Endothelial cell (in vitro differentiated cells): Measurements from ENCODE around the gene PCDHB7. TPM values are rescaled to one million over a fixed set of nuclear protein-coding genes. Genes with fewer than 3 reads are reported as not detected.
"Not testable (repeated sequence)": the region's sequence is repeated elsewhere in the genome, so short reads cannot be mapped to it uniquely, and the experiment has no call there.

ENCODE experiments used
- DNase-seq: peaks from one replicate; pipeline ENCODE4 v3.0.0; 2021; ENCODE audit warnings: low spot score
- H3K27ac Mint-ChIP-seq: one replicate; pipeline ENCODE4 v1.8.0; 2021; ENCODE audit warnings: mixed read lengths, inconsistent platforms; ENCODE audit not compliant: unreplicated experiment
- H3K27me3 Mint-ChIP-seq: one replicate; pipeline ENCODE4 v1.8.0; 2021; ENCODE audit warnings: mild to moderate bottlenecking, moderate library complexity, mixed read lengths, inconsistent platforms; ENCODE audit not compliant: unreplicated experiment
- H3K36me3 Mint-ChIP-seq: one replicate; pipeline ENCODE4 v1.8.0; 2021; ENCODE audit warnings: mild to moderate bottlenecking, low read depth, mixed read lengths, inconsistent platforms; ENCODE audit not compliant: unreplicated experiment
- H3K4me1 Mint-ChIP-seq: one replicate; pipeline ENCODE4 v1.8.0; 2021; ENCODE audit warnings: mild to moderate bottlenecking, mixed read lengths, inconsistent platforms; ENCODE audit not compliant: unreplicated experiment
- H3K4me3 Mint-ChIP-seq: one replicate; pipeline ENCODE4 v1.8.0; 2021; ENCODE audit warnings: mild to moderate bottlenecking, mixed read lengths, inconsistent platforms; ENCODE audit not compliant: unreplicated experiment
- H3K9me3 Mint-ChIP-seq: one replicate; pipeline ENCODE4 v1.8.0; 2021; ENCODE audit warnings: mixed read lengths, inconsistent platforms; ENCODE audit not compliant: unreplicated experiment
- total RNA-seq: library from RNA; stranded (reverse); fragmentation: NEBNext Ultra II Directional; extraction: Animal tissue kit (Norgen Biotek cat#: 25700); gene quantifications from one replicate; pipeline ENCODE4 v1.2.1, GENCODE V29; 2021; ENCODE audit not compliant: unreplicated experiment
- TF ChIP-seq, protein P1 (sequence below): fragments of 200-600 bp; sonication (generic); IDR thresholded peaks from one replicate; pipeline ENCODE4 v1.5.0; 2021; ENCODE audit warnings: antibody characterized with exemption; ENCODE audit not compliant: unreplicated experiment

The PCDHB7 gene
- total RNA-seq, 1 donor from 2014 or later = 4.6 TPM

DNA sequence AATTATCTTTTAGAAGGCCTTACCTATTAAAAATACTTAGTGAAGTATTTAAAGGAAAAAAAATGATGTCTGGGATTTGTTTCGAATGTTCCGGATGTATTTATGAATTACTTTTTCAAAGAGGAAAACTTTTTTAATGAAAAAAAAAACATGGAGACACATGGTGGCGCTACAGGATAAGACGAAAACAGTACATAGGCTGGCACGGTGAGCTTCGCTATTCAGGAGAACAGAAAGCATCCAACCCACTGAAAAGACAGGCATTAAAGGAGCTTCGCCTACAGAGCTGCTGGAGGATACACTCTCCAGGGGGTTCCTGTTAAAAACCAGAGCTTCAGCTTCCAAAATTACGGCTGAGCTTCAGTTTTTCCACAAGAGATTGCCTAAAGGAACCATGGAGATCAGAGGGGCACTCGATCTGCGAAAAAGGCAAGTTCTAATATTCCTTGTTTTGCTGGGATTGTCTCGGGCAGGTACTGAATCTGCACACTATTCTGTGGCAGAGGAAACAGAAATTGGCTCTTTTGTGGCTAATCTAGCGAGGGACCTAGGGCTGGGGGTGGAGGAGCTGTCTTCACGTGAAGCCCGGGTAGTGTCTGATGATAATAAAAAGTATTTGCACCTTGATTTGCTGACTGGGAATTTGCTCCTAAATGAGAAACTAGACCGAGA is 50.8 kb downstream of the PCDHB7 start, which contains the start of gene PCDHB14:
Gene PCDHB14 (plus strand): TSS at position 232 of the 672 bp plus-strand sequence. CDS start 163 bp downstream, at position 395.
- no peak within 1 kb of the TSS for H3K27ac Mint-ChIP-seq
- no peaks in the 10 kb centered on the region for H3K27me3 Mint-ChIP-seq
- peaks cover 33% of the 10 kb centered on the region for H3K36me3 Mint-ChIP-seq
- H3K4me3 Mint-ChIP-seq = peak within 1 kb of the TSS; percentile 72
- DNase-seq = peak; percentile 18
- peaks cover 2% of the 10 kb centered on the region for H3K9me3 Mint-ChIP-seq
- TF ChIP-seq, protein P1, sequence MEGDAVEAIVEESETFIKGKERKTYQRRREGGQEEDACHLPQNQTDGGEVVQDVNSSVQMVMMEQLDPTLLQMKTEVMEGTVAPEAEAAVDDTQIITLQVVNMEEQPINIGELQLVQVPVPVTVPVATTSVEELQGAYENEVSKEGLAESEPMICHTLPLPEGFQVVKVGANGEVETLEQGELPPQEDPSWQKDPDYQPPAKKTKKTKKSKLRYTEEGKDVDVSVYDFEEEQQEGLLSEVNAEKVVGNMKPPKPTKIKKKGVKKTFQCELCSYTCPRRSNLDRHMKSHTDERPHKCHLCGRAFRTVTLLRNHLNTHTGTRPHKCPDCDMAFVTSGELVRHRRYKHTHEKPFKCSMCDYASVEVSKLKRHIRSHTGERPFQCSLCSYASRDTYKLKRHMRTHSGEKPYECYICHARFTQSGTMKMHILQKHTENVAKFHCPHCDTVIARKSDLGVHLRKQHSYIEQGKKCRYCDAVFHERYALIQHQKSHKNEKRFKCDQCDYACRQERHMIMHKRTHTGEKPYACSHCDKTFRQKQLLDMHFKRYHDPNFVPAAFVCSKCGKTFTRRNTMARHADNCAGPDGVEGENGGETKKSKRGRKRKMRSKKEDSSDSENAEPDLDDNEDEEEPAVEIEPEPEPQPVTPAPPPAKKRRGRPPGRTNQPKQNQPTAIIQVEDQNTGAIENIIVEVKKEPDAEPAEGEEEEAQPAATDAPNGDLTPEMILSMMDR = peak; percentile 50
- H3K4me1 Mint-ChIP-seq = peaks cover 10% of the 10 kb centered on the region

DNA sequence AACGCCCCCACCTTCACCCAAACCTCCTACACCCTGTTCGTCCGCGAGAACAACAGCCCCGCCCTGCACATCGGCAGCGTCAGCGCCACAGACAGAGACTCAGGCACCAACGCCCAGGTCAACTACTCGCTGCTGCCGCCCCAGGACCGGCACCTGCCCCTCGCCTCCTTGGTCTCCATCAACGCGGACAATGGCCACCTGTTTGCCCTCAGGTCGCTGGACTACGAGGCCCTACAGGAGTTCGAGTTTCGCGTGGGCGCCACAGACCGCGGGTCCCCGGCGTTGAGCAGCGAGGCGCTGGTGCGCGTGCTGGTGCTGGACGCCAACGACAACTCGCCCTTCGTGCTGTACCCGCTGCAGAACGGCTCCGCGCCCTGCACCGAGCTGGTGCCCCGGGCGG is 52.4 kb downstream of the PCDHB7 start:
- DNase-seq, H3K9me3 Mint-ChIP-seq, H3K4me1 Mint-ChIP-seq, H3K27me3 Mint-ChIP-seq, H3K27ac Mint-ChIP-seq: not testable (repeated sequence)
- peak overlapping the region; percentile 80 for H3K4me3 Mint-ChIP-seq
- H3K36me3 Mint-ChIP-seq = peaks cover 31% of the 10 kb centered on the region

DNA sequence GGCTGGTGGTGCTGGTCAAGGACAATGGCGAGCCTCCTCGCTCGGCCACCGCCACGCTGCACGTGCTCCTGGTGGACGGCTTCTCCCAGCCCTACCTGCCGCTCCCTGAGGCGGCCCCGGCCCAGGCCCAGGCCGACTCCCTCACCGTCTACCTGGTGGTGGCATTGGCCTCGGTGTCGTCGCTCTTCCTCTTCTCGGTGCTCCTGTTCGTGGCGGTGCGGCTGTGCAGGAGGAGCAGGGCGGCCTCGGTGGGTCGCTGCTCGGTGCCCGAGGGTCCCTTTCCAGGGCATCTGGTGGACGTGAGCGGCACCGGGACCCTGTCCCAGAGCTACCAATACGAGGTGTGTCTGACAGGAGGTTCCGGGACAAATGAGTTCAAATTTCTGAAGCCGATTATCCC is 53.0 kb downstream of the PCDHB7 start:
- peak overlapping the region; percentile 65 for H3K4me3 Mint-ChIP-seq
- peaks cover 31% of the 10 kb centered on the region for H3K36me3 Mint-ChIP-seq
- not testable (repeated sequence) for H3K4me1 Mint-ChIP-seq, H3K27me3 Mint-ChIP-seq, DNase-seq, H3K27ac Mint-ChIP-seq, H3K9me3 Mint-ChIP-seq

Other genes with a start within 250 kb of the PCDHB7 start
- 7.5 TPM for gene PCDHAC1, start 246.3 kb upstream of the PCDHB7 start, total RNA-seq
- gene PCDHAC2, start 206.2 kb upstream of the PCDHB7 start, total RNA-seq = 5.2 TPM
- gene PCDHB1, start 121.3 kb upstream of the PCDHB7 start, total RNA-seq = not detected
- gene PCDHB2, start 78.0 kb upstream of the PCDHB7 start, total RNA-seq = 44.9 TPM
- gene PCDHB3, start 72.2 kb upstream of the PCDHB7 start, total RNA-seq = 6.5 TPM
- 2.3 TPM for gene PCDHB4, start 50.8 kb upstream of the PCDHB7 start, total RNA-seq
- 7.8 TPM for gene PCDHB5, start 37.4 kb upstream of the PCDHB7 start, total RNA-seq
- 1.1 TPM for gene PCDHB6, start 22.6 kb upstream of the PCDHB7 start, total RNA-seq
- gene PCDHB8, start 5.1 kb downstream of the PCDHB7 start, total RNA-seq = 9.2 TPM
- 10.9 TPM for gene PCDHB16, start 9.7 kb downstream of the PCDHB7 start, total RNA-seq
- 15.2 TPM for gene PCDHB9, start 14.5 kb downstream of the PCDHB7 start, total RNA-seq
- gene PCDHB10, start 19.7 kb downstream of the PCDHB7 start, total RNA-seq = 10.3 TPM
- gene PCDHB11, start 27.0 kb downstream of the PCDHB7 start, total RNA-seq = 6.4 TPM
- 8.4 TPM for gene PCDHB12, start 36.1 kb downstream of the PCDHB7 start, total RNA-seq
- 7.1 TPM for gene PCDHB13, start 41.3 kb downstream of the PCDHB7 start, total RNA-seq
- gene PCDHB14, start 50.7 kb downstream of the PCDHB7 start, total RNA-seq = 8.4 TPM
- gene PCDHB15, start 72.8 kb downstream of the PCDHB7 start, total RNA-seq = 10.5 TPM
- gene SLC25A2, start 131.4 kb downstream of the PCDHB7 start, total RNA-seq = 0.62 TPM
- gene TAF7, start 148.1 kb downstream of the PCDHB7 start, total RNA-seq = 86.4 TPM
- 1.4 TPM for gene PCDHGA1, start 157.9 kb downstream of the PCDHB7 start, total RNA-seq
- gene PCDHGA2, start 166.1 kb downstream of the PCDHB7 start, total RNA-seq = 1.6 TPM
- 1.4 TPM for gene PCDHGA3, start 171.2 kb downstream of the PCDHB7 start, total RNA-seq
- gene PCDHGB1, start 177.5 kb downstream of the PCDHB7 start, total RNA-seq = 3.1 TPM
- 2.0 TPM for gene PCDHGA4, start 182.4 kb downstream of the PCDHB7 start, total RNA-seq
- 11.1 TPM for gene PCDHGB2, start 187.3 kb downstream of the PCDHB7 start, total RNA-seq
- 2.4 TPM for gene PCDHGA5, start 191.5 kb downstream of the PCDHB7 start, total RNA-seq
- gene PCDHGB3, start 197.6 kb downstream of the PCDHB7 start, total RNA-seq = 4.1 TPM
- 3.9 TPM for gene PCDHGA6, start 201.2 kb downstream of the PCDHB7 start, total RNA-seq
- 6.3 TPM for gene PCDHGA7, start 210.1 kb downstream of the PCDHB7 start, total RNA-seq
- gene PCDHGB4, start 215.1 kb downstream of the PCDHB7 start, total RNA-seq = 13.2 TPM
- gene PCDHGA8, start 220.0 kb downstream of the PCDHB7 start, total RNA-seq = 2.6 TPM
- gene PCDHGB5, start 225.3 kb downstream of the PCDHB7 start, total RNA-seq = 5.5 TPM
- 3.1 TPM for gene PCDHGA9, start 230.1 kb downstream of the PCDHB7 start, total RNA-seq
- gene PCDHGB6, start 235.4 kb downstream of the PCDHB7 start, total RNA-seq = 60.0 TPM
- 43.0 TPM for gene PCDHGA10, start 240.3 kb downstream of the PCDHB7 start, total RNA-seq
- 45.2 TPM for gene PCDHGB7, start 245.0 kb downstream of the PCDHB7 start, total RNA-seq
- 10.8 TPM for gene PCDHGA11, start 248.4 kb downstream of the PCDHB7 start, total RNA-seq